NB4 (cell line): ENCODE results near the gene LPAR5.

Source experiments
- DNase-seq: peaks from one replicate; pipeline ENCODE4 v3.0.0; 2010; ENCODE audit warnings: low read depth
- H3K4me3 ChIP-seq: one replicate; pipeline ENCODE4 v1.5.1; 2011; ENCODE audit warnings: mild to moderate bottlenecking, low read depth, low read length, moderate library complexity
- MYC ChIP-seq: IDR thresholded peaks from 2 replicates; pipeline ENCODE4 v1.6.1; 2011; ENCODE audit warnings: low read depth, low read length
- POLR2A ChIP-seq: IDR thresholded peaks from 2 replicates; pipeline ENCODE4 v1.6.1; 2011; ENCODE audit warnings: mild to moderate bottlenecking; ENCODE audit not compliant: insufficient read length; ENCODE audit errors: extremely low read depth
- TF ChIP-seq, protein P1 (sequence below): IDR thresholded peaks from 2 replicates; pipeline ENCODE4 v1.6.1; 2011; ENCODE audit warnings: low read depth, low read length
- TF ChIP-seq, protein P2 (sequence below): IDR thresholded peaks from one replicate; pipeline ENCODE4 v1.5.1; 2012; ENCODE audit warnings: low read depth, low read length

The LPAR5 gene

DNA sequence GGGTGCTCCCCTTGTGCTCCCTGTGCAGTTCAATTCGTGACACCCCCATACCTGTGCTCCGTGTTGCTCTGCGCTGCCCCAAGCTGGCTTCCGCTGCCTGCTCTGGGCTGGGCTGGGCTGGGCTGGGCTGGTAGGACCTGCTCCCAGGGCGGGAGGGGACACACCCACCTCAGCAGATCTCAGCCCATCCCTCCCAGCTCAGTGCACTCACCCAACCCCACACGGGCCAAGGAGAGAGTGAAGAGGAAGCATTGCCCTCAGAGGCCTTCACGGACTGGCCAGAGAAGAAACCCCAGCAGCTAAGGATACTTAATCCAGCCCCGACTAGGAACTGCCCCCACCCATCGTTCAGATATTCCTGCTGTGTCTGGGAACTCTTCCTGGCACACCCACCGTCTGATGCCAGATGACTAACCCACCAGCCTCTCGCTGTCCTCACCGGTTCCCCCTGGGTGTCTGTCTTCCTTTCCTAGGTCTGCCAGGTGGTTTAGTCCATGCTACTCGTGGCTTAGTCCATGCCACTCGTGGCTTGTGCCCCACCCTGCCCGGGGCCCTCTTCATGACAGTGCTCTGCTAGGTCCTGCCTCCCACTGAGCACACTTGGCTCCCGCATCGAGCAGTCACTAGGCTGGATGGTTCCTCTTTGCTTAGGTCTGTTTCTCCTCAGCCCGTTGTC lies at the start of gene LPAR5:
TSS of gene LPAR5 (minus strand) at position 104 of the 676 bp plus-strand sequence. CDS start 14,711 bp downstream, outside the sequence.
- H3K4me3 ChIP-seq, result no peak within 1 kb of the TSS
- peak; percentile 22; the same call in 1 of the 2 replicates for TF ChIP-seq MYC
- TF ChIP-seq, protein P1, sequence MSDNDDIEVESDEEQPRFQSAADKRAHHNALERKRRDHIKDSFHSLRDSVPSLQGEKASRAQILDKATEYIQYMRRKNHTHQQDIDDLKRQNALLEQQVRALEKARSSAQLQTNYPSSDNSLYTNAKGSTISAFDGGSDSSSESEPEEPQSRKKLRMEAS, result no peak
- TF ChIP-seq, protein P2, sequence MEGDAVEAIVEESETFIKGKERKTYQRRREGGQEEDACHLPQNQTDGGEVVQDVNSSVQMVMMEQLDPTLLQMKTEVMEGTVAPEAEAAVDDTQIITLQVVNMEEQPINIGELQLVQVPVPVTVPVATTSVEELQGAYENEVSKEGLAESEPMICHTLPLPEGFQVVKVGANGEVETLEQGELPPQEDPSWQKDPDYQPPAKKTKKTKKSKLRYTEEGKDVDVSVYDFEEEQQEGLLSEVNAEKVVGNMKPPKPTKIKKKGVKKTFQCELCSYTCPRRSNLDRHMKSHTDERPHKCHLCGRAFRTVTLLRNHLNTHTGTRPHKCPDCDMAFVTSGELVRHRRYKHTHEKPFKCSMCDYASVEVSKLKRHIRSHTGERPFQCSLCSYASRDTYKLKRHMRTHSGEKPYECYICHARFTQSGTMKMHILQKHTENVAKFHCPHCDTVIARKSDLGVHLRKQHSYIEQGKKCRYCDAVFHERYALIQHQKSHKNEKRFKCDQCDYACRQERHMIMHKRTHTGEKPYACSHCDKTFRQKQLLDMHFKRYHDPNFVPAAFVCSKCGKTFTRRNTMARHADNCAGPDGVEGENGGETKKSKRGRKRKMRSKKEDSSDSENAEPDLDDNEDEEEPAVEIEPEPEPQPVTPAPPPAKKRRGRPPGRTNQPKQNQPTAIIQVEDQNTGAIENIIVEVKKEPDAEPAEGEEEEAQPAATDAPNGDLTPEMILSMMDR, result no peak
- TF ChIP-seq POLR2A, result peak; percentile 38
- DNase-seq, result peak; percentile 70

DNA sequence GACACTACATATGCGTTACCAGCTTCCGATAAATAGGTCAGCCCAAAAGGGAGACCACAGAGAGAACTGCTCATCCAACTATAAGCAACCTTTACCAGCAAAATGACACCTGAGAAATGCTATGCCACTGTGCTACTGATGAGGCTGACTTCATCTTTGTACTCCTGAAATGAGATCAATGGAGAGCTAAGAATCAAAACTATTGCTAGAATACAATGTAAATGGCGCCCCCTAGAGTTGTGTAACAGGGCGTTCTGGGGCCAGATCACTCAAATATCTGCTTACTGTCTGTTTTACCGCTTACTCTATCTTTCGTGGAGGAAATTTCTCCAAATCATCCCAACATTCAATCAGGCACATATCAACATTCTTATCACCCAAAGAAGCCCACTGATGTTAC lies 48.9 kb upstream of the LPAR5 start:
- H3K4me3 ChIP-seq, result peak overlapping the region; percentile 14
- TF ChIP-seq, protein P2, result peak; percentile 57
- no peak for TF ChIP-seq MYC
- DNase-seq, result peak; percentile 75

DNA sequence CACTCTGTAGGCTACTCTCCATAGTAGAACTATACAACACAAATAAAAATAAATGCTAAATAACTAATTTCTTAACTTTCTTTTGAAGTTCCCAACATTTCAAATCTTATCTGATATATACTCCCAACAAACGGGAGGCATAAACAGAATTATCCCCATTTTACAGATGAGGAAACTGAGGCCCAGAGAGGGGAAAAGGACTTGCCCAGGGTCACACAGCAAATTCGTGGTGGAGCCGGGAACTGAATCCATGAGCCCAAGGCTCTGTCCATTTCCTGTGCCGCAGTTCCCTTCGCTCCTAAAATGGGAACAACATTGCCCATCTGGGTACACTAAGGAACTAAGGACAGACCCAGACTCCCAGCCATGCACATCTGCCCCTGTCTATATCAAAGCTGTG lies 41.2 kb upstream of the LPAR5 start:
- H3K4me3 ChIP-seq, result no peak overlapping the region
- DNase-seq, result no peak
- TF ChIP-seq POLR2A, result no peak
- no peak for TF ChIP-seq MYC
- TF ChIP-seq, protein P2, result no peak
- TF ChIP-seq, protein P1, result no peak

DNA sequence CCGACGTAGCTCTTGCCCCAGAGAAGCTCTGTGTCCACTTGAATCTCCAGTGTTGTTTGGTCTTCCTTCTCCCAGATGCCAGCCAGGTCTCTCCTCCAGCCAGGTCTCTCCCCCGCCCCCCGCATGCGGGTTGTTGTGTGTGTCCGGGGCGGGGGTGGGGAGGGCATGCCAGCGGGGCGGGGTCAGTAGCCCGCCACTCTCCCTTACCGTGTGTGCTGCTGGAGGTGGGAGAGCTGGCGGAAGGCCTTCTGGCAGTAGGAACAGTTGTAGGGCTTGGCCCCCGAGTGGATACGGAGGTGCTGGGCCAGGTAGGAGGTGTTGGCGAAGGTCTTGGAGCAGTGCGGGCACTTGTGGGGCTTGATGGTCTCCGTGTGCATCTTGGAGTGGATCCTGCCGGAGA lies 36.4 kb upstream of the LPAR5 start:
- TF ChIP-seq, protein P1, result no peak
- no peak for TF ChIP-seq POLR2A
- no peak for TF ChIP-seq MYC
- TF ChIP-seq, protein P2, result no peak
- no peak overlapping the region for H3K4me3 ChIP-seq
- DNase-seq, result no peak

DNA sequence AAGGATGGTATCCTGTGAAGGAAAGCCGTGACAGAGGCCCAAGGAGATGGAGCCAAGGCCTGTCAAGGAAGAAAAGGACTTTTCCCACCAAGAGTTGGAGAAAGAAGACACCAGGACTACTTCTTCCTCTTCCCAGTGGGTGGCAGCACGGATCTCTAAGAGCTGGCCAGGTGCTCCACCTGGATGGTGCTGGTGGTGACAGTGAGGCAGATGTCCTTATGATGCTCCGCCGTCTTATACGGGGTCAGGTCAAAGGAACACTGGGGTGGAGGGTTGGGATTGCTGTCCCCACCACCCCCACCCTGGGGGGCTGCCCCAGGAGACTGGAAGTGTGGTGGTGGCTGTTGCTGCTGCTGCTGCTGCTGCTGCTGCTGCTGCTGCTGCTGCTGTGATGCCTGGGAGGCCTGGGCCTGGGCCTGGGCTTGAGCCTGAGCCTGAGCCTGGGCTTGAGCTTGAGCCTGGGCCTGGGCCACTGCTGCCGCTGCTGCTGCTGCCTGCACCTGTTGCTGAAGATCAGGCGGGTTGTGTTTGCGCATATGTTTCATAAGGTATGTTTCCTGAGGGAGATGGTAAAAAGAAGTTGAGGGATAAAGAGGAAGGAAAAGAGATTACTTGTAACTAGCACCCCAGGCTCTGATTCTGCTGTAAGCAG lies 31.9 kb upstream of the LPAR5 start:
- no peak overlapping the region for H3K4me3 ChIP-seq
- DNase-seq, result no peak
- no peak for TF ChIP-seq POLR2A
- TF ChIP-seq MYC, result no peak
- TF ChIP-seq, protein P1, result no peak
- TF ChIP-seq, protein P2, result no peak

DNA sequence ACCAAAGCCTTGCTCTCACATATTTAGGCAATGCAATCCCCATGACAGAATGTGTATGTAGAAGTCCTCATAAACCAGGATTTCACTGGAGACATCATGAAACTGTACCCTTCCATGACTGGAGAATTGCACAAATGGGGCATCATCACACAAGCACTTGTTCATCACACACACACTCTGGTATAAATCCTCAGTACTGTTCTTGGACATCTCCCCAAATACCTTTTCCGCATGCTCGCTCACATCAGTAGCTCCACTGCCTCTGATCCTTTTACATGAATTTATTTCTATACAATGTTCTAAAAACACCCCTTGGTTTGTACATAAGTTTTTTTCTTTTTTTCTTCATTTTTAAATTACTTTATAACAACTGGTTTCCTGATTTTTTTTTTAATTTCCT lies 30.5 kb upstream of the LPAR5 start:
- TF ChIP-seq POLR2A, result no peak
- no peak overlapping the region for H3K4me3 ChIP-seq
- no peak for DNase-seq
